NCI-H2196 (cell line): Measurements from ENCODE around the gene SULF2.

ENCODE experiments used
- DNase-seq: peaks from one replicate; lab custom pipeline; 2025; ENCODE audit not compliant: unreplicated experiment; lab: John Stamatoyannopoulos, UW

Gene SULF2

DNA sequence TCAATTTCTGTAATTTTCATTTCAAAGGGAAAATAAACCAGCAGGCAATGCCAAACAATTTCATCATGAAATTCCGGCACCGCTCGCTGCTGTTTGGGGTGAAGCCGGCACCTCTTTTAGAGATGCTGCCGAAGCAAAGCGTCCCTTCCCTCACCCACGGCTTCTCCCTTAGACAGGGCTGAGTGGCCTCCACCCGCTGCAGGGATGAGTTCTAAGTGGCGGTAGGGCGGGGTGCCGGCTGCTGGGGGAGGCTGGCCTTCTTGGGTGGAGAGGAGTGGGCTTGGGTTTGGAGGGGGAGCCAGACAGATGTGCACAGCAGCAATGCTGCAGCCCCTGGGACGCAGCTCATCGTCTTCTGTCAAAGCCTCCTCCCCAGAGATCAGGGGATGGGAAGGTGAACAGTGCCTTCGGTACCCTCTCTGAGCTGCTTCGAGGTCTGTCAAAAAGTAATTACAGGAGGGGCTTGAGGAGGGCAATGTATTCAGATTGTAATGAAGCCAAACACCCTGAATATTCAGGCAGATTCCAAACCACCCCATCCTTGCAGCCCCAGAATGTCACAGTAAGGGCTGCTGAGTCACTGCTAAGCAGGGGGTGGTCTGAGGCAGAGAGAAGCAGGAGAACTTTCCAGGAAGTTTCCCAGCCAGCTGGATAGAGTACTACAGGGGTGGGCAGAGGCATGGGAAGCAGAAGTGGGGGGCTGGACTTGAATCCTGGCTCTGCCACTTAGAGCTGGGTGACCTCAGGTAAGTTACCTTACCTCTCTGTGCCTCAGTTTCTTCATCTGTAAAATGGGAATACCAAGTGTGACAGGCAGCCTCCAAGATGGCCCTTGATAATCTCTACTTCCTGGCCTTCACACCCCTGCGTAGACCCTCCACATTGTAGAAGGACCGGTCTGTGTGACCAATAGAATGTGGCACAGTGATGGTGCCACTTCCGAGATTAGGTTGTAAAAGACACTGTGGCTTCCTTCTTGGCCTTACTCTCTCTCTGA is 96.6 kb downstream of the SULF2 start:
- no peak for DNase-seq

- DNase-seq, result no peak
Observed at GRCh38 chr20:47687095-47687987, 97.9 kb downstream of the SULF2 start.

DNA sequence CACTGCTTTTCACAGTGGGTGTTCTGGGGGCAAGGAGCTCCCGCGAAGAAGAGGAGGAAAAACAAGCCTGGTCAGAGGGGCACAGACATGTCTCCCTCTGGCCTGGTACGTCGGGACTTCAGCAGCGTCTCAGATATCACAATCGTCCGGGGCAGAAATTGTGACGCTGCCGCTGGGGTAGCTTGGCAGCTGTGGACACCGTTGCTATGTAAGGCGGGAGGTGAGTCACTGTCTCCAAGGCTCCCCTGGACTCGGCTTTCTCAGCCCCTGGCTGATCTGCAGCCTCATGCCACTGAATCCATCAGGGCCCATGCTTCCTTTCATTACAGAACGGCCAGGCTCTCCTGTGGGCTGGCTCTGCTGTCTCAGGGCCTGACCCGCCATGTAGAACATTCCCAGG is 98.7 kb downstream of the SULF2 start:
- DNase-seq, result no peak

DNA sequence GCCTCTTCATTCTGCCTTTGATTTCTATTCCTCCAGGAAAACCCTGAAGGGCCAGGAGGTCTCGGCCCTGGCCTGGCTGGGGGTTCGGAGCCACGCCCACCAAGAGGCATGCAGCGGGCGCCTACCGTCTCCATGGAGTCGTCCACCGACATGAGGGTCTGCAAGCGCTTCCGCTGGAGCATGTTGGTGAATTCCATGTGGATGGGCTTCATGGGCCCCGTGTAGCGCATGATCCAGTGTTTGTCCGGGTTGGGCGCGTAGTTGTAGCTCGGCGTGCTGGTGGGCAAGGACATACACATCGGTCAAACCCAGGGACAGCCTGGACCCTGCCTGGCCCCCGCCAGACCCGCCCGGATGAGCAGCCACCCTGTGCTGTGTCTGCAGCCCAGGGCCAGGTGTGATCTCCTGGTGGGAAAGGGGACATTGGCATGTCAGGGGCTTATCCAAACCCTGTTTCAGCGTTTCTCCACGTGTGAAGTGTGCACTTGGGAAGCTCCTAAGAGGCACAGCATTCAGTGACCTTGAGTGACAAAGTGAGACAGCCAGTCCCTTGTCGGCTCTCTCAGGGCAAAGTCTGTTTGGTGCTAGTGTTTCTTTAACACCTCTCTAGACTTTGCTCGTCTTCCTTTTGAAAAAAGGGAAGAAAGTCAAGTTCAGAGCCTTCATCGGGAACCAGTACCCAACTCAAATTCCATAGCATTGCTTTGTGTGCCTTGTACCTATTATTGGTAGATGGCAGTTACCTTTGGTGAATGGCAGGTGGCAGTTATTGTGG is 100.8 kb downstream of the SULF2 start:
- no peak for DNase-seq

DNA sequence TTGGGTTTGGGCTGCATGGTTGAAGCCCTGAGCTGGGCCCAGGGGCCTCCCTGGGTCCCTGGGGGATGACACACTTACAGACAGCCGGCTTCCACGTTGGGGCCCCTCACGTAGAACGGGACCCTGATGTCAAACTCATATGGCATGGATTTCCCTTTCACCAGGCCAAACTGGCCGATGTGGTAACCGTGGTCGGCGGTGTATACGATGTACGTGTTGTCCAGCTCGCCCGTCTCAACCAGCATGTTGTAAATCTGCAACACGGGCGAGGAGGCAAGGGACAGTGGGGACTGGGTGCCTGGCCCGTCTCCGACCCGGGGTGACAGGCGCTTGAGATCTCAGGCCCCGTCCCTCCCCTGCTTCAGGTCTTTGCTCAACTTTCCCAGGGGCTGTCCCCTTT is 102.4 kb downstream of the SULF2 start:
- DNase-seq, result no peak

GRCh38 chr20:47682028-47682783 is 103.1 kb downstream of the SULF2 start:
- DNase-seq, result no peak

GRCh38 chr20:47680804-47681529 is 104.3 kb downstream of the SULF2 start:
- DNase-seq, result no peak

DNA sequence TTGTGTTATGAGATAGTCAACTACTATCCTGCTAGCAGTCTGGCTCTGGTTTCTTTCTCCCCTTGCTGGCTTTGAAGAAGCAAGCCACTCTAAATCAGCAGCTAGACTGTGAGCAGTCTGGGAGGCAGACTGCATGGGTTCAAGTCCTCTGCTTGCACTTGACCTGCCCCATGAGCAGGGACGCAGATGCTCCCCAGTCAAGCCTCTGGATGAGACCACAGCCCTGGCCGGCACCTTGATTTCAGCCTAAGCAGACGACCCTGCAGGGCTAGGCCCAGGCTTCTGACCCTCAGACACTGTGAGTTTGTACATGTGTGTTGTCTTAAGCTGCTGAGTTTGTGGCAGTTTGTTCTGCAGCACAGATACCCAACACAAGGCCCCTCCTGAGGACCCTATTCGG is 105.8 kb downstream of the SULF2 start:
- DNase-seq, result no peak

DNA sequence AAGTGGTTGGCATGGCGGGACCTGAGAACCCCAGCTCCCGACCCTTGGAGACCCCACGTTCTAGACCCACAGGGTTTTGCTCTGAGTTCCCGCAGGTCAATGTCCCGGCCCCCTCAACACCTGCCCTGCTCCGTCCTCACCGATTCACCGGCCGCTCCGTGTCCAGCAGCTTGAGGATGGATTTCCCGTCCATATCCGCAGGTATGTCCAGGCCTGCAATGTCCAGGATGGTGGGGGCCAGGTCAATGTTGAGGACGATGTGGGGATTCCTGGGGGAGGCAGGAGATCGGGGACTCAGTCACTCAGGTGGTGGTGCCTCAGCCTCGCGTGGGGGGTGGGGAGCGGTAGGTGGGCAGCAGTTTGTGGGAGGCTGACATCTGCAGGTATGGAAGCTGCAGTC is 106.7 kb downstream of the SULF2 start:
- DNase-seq, result no peak

DNA sequence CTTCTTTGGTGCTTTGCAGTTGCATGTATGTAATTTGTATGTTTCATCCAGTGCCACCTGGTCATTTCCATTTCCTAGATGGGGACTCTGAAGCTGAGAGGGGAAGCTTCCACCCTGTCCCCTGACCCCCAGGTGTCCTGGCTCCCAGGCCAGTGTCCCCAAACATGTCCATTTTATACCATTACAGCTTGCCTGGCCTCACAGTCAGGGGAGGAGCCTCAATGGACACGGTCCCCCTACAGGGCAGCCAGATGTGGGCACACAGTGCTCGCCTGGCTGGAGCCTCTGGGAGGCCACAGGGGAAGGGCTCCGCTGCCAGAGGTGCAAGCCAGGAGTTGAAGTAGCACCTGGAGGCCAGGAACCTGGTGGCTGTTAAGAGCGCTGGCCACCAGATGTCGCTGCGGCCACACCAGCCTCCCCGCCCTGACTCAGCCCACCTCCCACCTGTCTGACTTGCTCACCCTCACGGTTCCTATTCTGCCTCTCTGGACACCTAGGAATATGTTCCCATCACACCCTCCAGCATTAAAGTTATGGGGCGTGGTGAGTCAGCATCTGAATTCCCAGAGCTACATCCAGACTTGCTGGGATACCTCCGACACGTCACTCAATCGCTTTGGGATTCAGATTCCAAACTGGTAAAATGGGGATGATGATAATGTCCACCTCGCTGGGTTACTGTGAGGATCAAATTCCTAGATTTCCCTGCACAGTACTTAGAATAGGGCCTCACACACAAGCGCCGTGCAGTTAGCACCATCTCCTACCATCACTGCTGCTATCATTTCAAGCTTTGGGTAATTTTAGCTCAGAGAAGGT is 107.4 kb downstream of the SULF2 start:
- peak; percentile 65 for DNase-seq

GRCh38 chr20:47676912-47677634 is 108.2 kb downstream of the SULF2 start:
- no peak for DNase-seq

- DNase-seq, result no peak
Observed at GRCh38 chr20:47676219-47676721, 109.0 kb downstream of the SULF2 start.

GRCh38 chr20:47675190-47676142 is 109.8 kb downstream of the SULF2 start:
- no peak for DNase-seq

DNA sequence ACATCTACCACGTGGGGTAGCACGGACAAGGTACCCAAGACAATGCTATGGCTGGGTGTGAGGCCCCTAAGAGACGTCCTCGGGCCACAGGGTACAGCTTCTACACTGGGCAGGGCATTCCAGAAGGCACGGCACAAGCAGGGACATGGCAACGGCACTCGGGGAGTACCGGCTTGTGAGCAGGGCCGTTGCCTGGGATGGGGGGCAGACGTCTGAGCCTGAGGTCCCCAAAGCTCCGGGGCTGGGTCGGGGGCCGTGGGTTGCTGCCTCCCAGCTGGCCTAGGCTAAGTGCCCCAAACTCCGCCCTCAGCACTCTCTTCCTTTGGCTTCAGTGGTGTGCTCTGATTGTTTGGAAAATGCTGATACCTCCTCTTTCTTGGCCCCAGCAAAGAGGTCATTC is 110.6 kb downstream of the SULF2 start:
- DNase-seq, result no peak

DNA sequence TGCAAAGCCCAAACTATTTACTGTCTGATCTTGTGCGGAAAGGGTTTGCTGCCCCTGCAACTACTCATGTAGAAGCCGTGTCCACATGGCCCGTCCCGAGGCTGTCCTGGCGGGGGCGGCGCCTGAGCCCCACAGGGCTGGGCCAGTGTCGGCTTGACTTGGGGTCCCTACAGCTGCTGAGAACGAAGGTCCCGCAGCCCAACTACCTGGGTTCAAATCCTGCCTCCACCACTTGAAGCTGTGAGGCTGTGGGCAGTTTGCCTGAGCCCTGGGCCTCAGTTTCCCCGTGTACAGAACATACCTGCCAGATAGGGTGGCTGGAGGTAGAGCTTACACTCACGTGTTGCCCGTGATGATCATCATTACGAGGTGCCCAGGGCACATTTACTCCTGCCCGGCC is 111.1 kb downstream of the SULF2 start:
- DNase-seq, result no peak

- DNase-seq, result no peak
Observed at GRCh38 chr20:47673671-47673955, 111.7 kb downstream of the SULF2 start.
